Spleen (tissue), 11 donors: ENCODE data around the gene NEK3. TPM values are rescaled to one million over a fixed set of nuclear protein-coding genes. Genes with fewer than 3 reads are reported as not detected.
"Not testable (repeated sequence)": the region's sequence is repeated elsewhere in the genome, so short reads cannot be mapped to it uniquely, and the experiment has no call there.

Experiments used
- DNase-seq: peaks from one replicate; pipeline ENCODE4 v3.0.0-alpha.2; 2020
- H3K27ac ChIP-seq, 8 donors: fragments of 200-600 bp; sonication (generic) in 7 of 8; 1 replicate in 4 of 8; 2 replicates in 4 of 8; pipeline versions ENCODE4 v1.5.0 to v1.8.0; 2016 to 2021; ENCODE audit warnings: inconsistent platforms in 4 of 8, mild to moderate bottlenecking in 4 of 8, moderate library complexity in 1 of 8
- H3K27me3 ChIP-seq, 7 donors: fragments of 200-600 bp; sonication (generic) in 6 of 7; replicated peaks in 1 of 7; 1 replicate in 4 of 7; 2 replicates in 3 of 7; pipeline versions ENCODE4 v1.5.0 to v1.8.0; 2016 to 2021; ENCODE audit warnings: inconsistent platforms in 3 of 7, mild to moderate bottlenecking in 1 of 7
- H3K36me3 ChIP-seq, 6 donors: fragments of 200-600 bp; sonication (generic) in 5 of 6; 1 replicate in 4 of 6; 2 replicates in 2 of 6; pipeline versions ENCODE4 v1.5.0 to v1.8.0; 2016 to 2021; ENCODE audit warnings: inconsistent platforms in 2 of 6
- H3K4me1 ChIP-seq, 6 donors: fragments of 200-600 bp; sonication (generic) in 5 of 6; 1 replicate in 3 of 6; 2 replicates in 3 of 6; pipeline versions ENCODE4 v1.5.0 to v1.8.0; 2016 to 2021; ENCODE audit warnings: inconsistent platforms in 3 of 6
- H3K4me3 ChIP-seq, 8 donors: fragments of 200-600 bp; sonication (generic) in 7 of 8; 1 replicate in 4 of 8; 2 replicates in 4 of 8; pipeline versions ENCODE4 v1.5.0 to v1.8.0; 2016 to 2021; ENCODE audit warnings: inconsistent platforms in 4 of 8, mild to moderate bottlenecking in 4 of 8, moderate library complexity in 2 of 8
- H3K9me3 ChIP-seq, 8 donors: fragments of 200-600 bp; sonication (generic) in 7 of 8; 1 replicate in 4 of 8; 2 replicates in 4 of 8; pipeline versions ENCODE4 v1.5.0 to v1.8.0; 2016 to 2021; ENCODE audit warnings: inconsistent platforms in 4 of 8
- POLR2A ChIP-seq, 3 donors: fragments of 450-650 bp; IDR thresholded peaks; one replicate each; pipeline ENCODE4 v1.5.1; 2017; ENCODE audit warnings: antibody characterized with exemption in 3 of 3, mild to moderate bottlenecking in 1 of 3
- POLR2AphosphoS5 ChIP-seq, 3 donors: sonication (generic); formaldehyde crosslinking; IDR thresholded peaks; one replicate each; pipeline ENCODE4 v1.5.1; 2017; ENCODE audit warnings: antibody characterized with exemption in 3 of 3
- WGBS, 5 donors: extraction: QIAGEN DNeasy Blood & Tissue Kit in 3 of 5; methylation state at CpG; one replicate each; pipeline versions ENCODE4 v1.1.5 to v1.1.7; 2013 to 2018; 5-methylcytosine and 5-hydroxymethylcytosine counted together
- intact Hi-C: fragments of 100-400 bp; cut with DNase I; formaldehyde crosslinking; loops from one replicate; pipeline ENCODE4 v1.15.0; 2023; ENCODE audit warnings: low total_unique reads
- polyA plus RNA-seq, 3 donors: library from polyadenylated mRNA; stranded (reverse); fragments of 200-250 nt; gene quantifications; one replicate each; pipeline ENCODE4 v1.2.1, GENCODE V29; 2013
- total RNA-seq, 7 donors: library from RNA; depleted of rRNA in 3 of 7; stranded (reverse); fragments of >200 nt in 3 of 7; fragmentation: NEBNext Ultra II Directional in 4 of 7; extraction: Animal tissue kit (Norgen Biotek cat#: 25700) in 4 of 7; gene quantifications; one replicate each; pipeline versions ENCODE4 v1.1.0 to v1.2.1, GENCODE V29; 2016 to 2021
- TF ChIP-seq, protein P1 (sequence below), 11 experiments: fragments of 200-600 bp in 7 of 11; fragments of 450-650 bp in 4 of 11; sonication (generic) in 4 of 11; IDR thresholded peaks in 8 of 11; conservative IDR thresholded peaks in 3 of 11; 1 replicate in 7 of 11; 2 replicates in 4 of 11; pipeline versions ENCODE4 v1.4.0 to v1.8.0; 2016 to 2021; ENCODE audit warnings: antibody characterized with exemption in 11 of 11, inconsistent platforms in 4 of 11, mild to moderate bottlenecking in 1 of 11
- donor health status: healthy with polysubstance abuse.
- donor health status: DM: no; HTN: no; CAD: no; lungs with moderate emphysema.
- donor health status: DM: no; HTN: no; CAD: no.
- donor health status: Bipolar disorder and iron deficiency.
- donor health status: healthy.
- donor health status: DM: no; HTN: no; CAD: no.
- donor health status: DM: yes; HTN: yes; CAD: no.

The NEK3 gene
- total and polyA plus RNA-seq, 10 donors, result 6.7 to 41.4 (median 12.6) TPM

GRCh38 chr13:52201439-52202193 is 42.2 kb upstream of the NEK3 start:
- DNase-seq, H3K4me1 ChIP-seq, H3K4me3 ChIP-seq, H3K9me3 ChIP-seq, H3K27me3 ChIP-seq, intact Hi-C loops, H3K36me3 ChIP-seq, H3K27ac ChIP-seq: not testable (repeated sequence)
- WGBS, 5 donors, result 36 to 55% (median 44%) methylated on average over 12 of the region's 12 CpGs
- TF ChIP-seq, protein P1, sequence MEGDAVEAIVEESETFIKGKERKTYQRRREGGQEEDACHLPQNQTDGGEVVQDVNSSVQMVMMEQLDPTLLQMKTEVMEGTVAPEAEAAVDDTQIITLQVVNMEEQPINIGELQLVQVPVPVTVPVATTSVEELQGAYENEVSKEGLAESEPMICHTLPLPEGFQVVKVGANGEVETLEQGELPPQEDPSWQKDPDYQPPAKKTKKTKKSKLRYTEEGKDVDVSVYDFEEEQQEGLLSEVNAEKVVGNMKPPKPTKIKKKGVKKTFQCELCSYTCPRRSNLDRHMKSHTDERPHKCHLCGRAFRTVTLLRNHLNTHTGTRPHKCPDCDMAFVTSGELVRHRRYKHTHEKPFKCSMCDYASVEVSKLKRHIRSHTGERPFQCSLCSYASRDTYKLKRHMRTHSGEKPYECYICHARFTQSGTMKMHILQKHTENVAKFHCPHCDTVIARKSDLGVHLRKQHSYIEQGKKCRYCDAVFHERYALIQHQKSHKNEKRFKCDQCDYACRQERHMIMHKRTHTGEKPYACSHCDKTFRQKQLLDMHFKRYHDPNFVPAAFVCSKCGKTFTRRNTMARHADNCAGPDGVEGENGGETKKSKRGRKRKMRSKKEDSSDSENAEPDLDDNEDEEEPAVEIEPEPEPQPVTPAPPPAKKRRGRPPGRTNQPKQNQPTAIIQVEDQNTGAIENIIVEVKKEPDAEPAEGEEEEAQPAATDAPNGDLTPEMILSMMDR (IDR thresholded peaks at IDR 0.05 in 8 of 11, conservative IDR thresholded peaks at IDR 0.05 in 3 of 11), result peak in 8 of 11 experiments; percentile 10 to 46 (median 36)

DNA sequence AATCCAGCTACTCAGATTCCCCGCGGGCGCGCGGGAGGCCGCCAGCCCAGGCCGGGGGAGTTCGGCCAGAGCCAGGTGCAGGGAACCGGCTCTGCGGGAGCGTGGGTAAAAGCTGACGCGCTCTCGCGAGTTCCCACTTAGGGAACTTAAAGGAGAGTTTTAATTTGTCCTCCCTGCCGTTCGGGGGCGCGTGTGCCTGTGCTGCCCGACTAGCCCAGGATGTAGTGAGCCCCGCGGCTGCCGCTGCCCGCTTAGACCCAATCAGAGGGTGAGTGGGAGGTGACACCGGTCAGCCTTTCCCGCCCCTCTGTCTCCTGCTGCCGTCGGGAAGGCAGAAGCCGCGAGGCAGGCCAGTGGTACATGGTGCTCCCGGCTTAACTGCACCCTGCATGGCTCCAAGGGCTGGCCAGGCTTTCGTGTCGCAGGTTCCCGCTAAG is 36.0 kb upstream of the NEK3 start:
- peak; percentile 94 for DNase-seq
- WGBS, 5 donors, result 6 to 19% (median 11%) methylated on average over 23 to 34 of the region's 34 CpGs
- TF ChIP-seq, protein P1 (IDR thresholded peaks at IDR 0.05 in 8 of 11, conservative IDR thresholded peaks at IDR 0.05 in 3 of 11), result peak in 4 of 11 experiments; percentile 17 to 32 (median 24)
- peak; percentile 81 to 86 (median 86) for TF ChIP-seq POLR2AphosphoS5 (IDR thresholded peaks at IDR 0.05)
- TF ChIP-seq POLR2A (IDR thresholded peaks at IDR 0.05), result peak in 1 of 3 donors; percentile 12
- peaks cover 0 to 3% (median 0%) of the 10 kb centered on the region in 6 donors for H3K36me3 ChIP-seq
- H3K4me1 ChIP-seq, result peaks cover 14 to 45% (median 30%) of the 10 kb centered on the region in 6 donors
- H3K27ac ChIP-seq, result peak overlapping the region; percentile 40 to 91 (median 84)
- H3K27me3 ChIP-seq, result no peaks in the 10 kb centered on the region
- intact Hi-C loops, result loop anchor here (10.0 kb wide), 2 partner anchors 181 to 259 kb away; partner anchors contain the start of genes ALG11, ATP7B, CKAP2 and VPS36
- peak overlapping the region; percentile 68 to 98 (median 78) for H3K4me3 ChIP-seq
- no peaks in the 10 kb centered on the region for H3K9me3 ChIP-seq

DNA sequence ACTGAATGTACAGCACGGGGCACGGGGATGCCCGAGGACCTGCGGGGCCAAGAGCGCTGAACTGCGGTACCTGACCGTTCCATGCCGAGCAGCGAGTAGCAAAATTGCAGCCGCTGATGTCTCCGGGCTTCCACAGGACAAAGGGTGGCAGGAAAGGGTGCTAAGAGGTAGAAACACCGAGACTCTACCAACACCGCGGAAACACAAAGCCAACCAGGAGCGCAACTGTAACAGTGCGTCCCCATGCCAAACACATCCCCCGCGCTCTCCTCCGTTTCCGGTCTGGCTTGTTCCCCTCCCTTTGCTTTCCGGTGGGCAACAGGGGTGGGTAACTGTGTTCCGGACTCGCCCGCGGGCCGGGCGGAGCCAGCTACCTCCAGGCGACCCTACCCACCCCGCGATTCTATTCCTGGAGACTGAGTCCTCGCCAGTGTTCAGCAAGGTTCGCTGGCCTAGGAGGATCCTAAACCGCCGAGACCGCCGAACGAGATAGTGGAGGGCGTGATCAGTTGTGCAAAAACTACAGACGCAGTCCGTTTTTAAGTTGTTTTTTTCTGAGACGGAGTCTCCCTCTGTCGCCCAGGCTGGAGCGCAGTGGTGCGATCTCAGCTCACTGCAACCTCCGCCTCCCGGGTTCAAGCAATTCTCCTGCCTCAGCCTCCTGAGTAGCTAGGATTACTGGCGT is 34.9 kb upstream of the NEK3 start:
- H3K4me3 ChIP-seq, result peak overlapping the region; percentile 68 to 98 (median 78)
- intact Hi-C loops, result loop anchor here (10.0 kb wide), 2 partner anchors 180 to 260 kb away; partner anchors contain the start of genes ALG11, ATP7B, CKAP2 and VPS36
- peaks cover 14 to 49% (median 31%) of the 10 kb centered on the region in 6 donors for H3K4me1 ChIP-seq
- TF ChIP-seq, protein P1 (IDR thresholded peaks at IDR 0.05 in 8 of 11, conservative IDR thresholded peaks at IDR 0.05 in 3 of 11), result peak in 1 of 11 experiments; percentile 11
- TF ChIP-seq POLR2AphosphoS5 (IDR thresholded peaks at IDR 0.05) (peak; percentile 85 to 92 (median 88)), POLR2A (IDR thresholded peaks at IDR 0.05) (no peak)
- peak; percentile 94 for DNase-seq
- H3K27ac ChIP-seq, result peak overlapping the region; percentile 80 to 91 (median 86)
- H3K9me3 ChIP-seq, result no peaks in the 10 kb centered on the region
- WGBS, 5 donors, result 0 to 1% (median 1%) methylated on average over 45 to 47 of the region's 47 CpGs
- no peaks in the 10 kb centered on the region for H3K27me3 ChIP-seq
- peaks cover 0 to 13% (median 5%) of the 10 kb centered on the region in 6 donors for H3K36me3 ChIP-seq

DNA sequence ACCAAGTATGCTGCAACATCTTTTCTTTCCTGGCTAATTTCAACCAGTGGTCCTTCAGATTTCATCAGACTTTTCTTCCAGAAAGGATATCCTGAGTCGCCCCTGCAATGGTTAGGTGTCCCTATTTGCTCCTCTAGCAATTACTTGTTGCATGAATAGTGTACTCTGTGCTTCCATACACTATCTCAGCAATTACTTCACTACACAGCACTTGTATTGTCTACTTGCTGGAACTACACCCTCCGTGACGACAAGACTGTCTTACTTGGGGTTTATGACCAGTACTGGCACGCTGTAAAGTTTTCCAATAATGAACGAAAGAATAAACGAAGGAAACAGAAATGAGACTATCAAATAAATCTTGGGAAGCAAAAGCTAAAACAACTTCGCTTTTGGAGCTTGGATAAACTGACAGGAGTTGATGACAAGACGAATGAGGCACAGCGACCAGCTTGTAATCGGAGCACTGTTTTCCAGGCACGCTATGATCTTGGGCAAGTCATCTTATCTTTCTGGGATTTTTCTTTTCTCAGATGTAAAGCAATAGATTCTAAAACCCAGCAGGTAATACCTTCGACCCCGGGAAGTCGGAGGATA is 34.3 kb upstream of the NEK3 start:
- H3K27me3 ChIP-seq, DNase-seq, H3K9me3 ChIP-seq: not testable (repeated sequence)
- 0 to 3% (median 1%) methylated on average over 14 of the region's 14 CpGs for WGBS, 5 donors
- Histone ChIP-seq H3K36me3 (peaks cover 0 to 19% (median 8%) of the 10 kb centered on the region in 6 donors), H3K4me1 (peaks cover 14 to 55% (median 31%) of the 10 kb centered on the region in 6 donors), H3K4me3 (peak overlapping the region; percentile 68 to 98 (median 78)), H3K27ac (peak overlapping the region; percentile 80 to 91 (median 86))
- intact Hi-C loops, result loop anchor here (10.0 kb wide), 2 partner anchors 179 to 261 kb away; partner anchors contain the start of genes ALG11, ATP7B, CKAP2 and VPS36

DNA sequence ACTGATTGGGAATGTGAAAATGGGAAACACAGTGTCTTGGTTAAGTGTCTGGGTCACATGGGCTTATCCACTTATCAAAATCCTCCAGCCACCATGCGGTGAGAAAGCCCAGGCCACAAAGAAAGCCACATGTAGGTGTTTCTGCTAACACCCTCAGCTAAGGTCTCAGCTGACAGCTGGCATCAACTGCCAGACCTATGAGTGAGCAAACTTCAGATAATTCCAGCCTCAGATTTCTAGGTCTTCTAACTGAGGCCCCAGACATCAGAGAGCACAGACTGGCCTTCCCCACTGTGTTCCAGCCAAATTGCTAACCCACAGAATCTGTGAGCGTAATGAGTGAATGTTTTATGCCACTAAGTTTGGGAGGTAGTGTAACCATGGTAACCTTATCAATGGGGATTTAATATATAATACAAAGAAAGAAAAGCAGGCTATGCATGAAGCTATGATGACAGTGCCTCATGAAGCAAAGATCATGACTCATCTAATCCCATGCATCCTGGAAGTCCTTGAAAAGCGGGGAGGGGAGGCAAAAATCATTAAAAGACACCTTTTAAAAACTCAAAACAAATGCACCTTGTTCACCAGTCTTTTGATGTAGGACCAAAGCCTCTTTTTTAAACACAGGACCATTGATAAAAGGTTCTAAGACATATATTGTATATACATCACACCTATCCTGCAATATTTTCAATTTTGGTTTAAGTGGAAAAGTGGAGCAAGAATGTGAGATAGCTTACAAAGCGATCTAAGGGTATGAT is 28.2 kb upstream of the NEK3 start:
- H3K4me3 ChIP-seq, intact Hi-C loops, H3K27me3 ChIP-seq, DNase-seq, H3K9me3 ChIP-seq, H3K27ac ChIP-seq: not testable (repeated sequence)
- Histone ChIP-seq H3K4me1 (peaks cover 5 to 48% (median 13%) of the 10 kb centered on the region in 6 donors), H3K36me3 (peaks cover 0 to 78% (median 37%) of the 10 kb centered on the region in 6 donors)
- 68 to 83% (median 75%) methylated on average over 4 of the region's 4 CpGs for WGBS, 5 donors
